Activated CD4-positive, alpha-beta memory T cell treated with anti-CD3 and anti-CD28 coated beads for 36 hours (primary cell): ENCODE data around the gene CFP. TPM values are rescaled to one million over a fixed set of nuclear protein-coding genes. Genes with fewer than 3 reads are reported as not detected.

ENCODE experiments used
- CTCF ChIA-PET: fragments of 350-600 bp; sonication (Branson Sonifier 250); formaldehyde crosslinking; loops from one replicate; lab custom pipeline; 2021; ENCODE audit warnings: antibody characterized with exemption, inconsistent platforms; lab: Charles Lee
- POLR2A ChIA-PET: fragments of 350-600 bp; sonication (Branson Sonifier 250); formaldehyde crosslinking; loops from one replicate; lab custom pipeline; 2021; ENCODE audit warnings: antibody characterized with exemption; lab: Charles Lee
- DNase-seq: peaks from one replicate; pipeline ENCODE4 v3.0.0-alpha.2; 2020
- H3K27ac Mint-ChIP-seq: one replicate; pipeline ENCODE4 v1.8.0; 2021; ENCODE audit warnings: mixed read lengths
- H3K27me3 Mint-ChIP-seq: one replicate; pipeline ENCODE4 v1.8.0; 2021; ENCODE audit warnings: mixed read lengths
- H3K36me3 Mint-ChIP-seq: one replicate; pipeline ENCODE4 v1.8.0; 2021; ENCODE audit warnings: mixed read lengths
- H3K4me1 Mint-ChIP-seq: one replicate; pipeline ENCODE4 v1.8.0; 2021; ENCODE audit warnings: low read depth, mixed read lengths
- H3K4me3 Mint-ChIP-seq: one replicate; pipeline ENCODE4 v1.8.0; 2021; ENCODE audit warnings: mild to moderate bottlenecking, mixed read lengths
- H3K9me3 Mint-ChIP-seq: one replicate; pipeline ENCODE4 v1.8.0; 2021; ENCODE audit warnings: mixed read lengths
- intact Hi-C: fragments of 100-400 bp; cut with micrococcal nuclease; formaldehyde crosslinking; loops from one replicate; pipeline ENCODE4 v1.15.1; 2023
- microRNA-seq: library from miRNA; unstranded; fragments of <30 nt; microRNA quantifications from one replicate; pipeline ENCODE4 v1.2.0, GENCODE V29; 2022; ENCODE audit warnings: borderline number of aligned reads, borderline microRNAs expressed, borderline replicate concordance
- total RNA-seq, 2 experiments: library from RNA; stranded (reverse); gene quantifications; one replicate each; pipeline ENCODE4 v1.2.3, GENCODE V29; 2021

The CFP gene
- total RNA-seq, 2 experiments from 2014 or later = 3.4 to 4.4 TPM

GRCh38 chrX:47578692-47579091, 51.0 kb downstream of the CFP start:
- Mint-ChIP-seq H3K36me3 (peaks cover 1% of the 10 kb centered on the region), H3K9me3 (no peaks in the 10 kb centered on the region), H3K27me3 (no peaks in the 10 kb centered on the region), H3K4me1 (peaks cover 38% of the 10 kb centered on the region), H3K4me3 (no peak overlapping the region), H3K27ac (no peak overlapping the region)
- POLR2A ChIA-PET = no interaction called here
- CTCF ChIA-PET = no interaction called here
- DNase-seq = no peak
- intact Hi-C loops = loop anchor here (1.0 kb wide), 1 partner anchor 17 kb away; the partner anchor contains the start of gene ARAF

DNA sequence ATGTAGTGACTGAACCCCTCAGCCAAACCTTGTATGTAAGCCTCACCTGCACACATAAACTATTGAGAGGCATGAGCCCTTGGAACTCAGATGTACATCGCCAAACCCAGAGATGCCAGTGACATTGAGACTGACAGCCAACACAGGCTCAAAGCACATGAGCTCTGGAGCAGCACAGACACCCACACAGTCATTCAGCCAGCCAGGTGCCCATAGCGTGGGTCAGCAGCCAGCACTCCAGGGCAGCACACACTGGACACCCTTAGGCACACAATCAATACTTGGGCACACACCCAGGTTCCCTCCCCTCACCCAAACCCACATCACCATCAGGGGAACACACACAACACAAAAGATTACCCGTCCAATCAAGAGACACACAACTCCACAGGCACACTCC, 51.8 kb downstream of the CFP start:
- Mint-ChIP-seq H3K27me3 (no peaks in the 10 kb centered on the region), H3K9me3 (no peaks in the 10 kb centered on the region), H3K4me1 (peaks cover 40% of the 10 kb centered on the region), H3K27ac (no peak overlapping the region), H3K4me3 (no peak overlapping the region), H3K36me3 (no peaks in the 10 kb centered on the region)
- ChIA-PET POLR2A (no interaction called here), CTCF (no interaction called here)
- intact Hi-C loops = no loop called here
- DNase-seq = no peak

DNA sequence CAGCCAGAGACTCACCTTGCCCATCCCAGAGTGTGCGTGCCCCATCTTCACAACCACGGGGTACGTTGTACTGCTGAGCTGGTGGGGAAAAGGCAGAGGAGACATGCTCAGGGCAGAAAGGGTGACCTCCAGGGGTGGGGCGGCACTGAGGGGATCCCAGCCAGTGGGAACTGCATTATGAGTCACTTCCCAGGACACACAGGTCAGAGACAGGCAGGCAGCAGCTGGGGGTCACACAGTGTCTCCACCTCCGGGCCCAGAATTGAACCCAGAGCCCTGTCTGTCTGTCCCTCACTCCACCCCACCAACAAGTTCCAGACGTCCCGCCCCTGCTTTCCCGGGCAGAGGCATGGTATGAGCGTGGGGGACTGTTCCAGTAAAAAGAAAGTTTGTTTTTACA, 52.3 kb downstream of the CFP start:
- intact Hi-C loops = no loop called here
- no peak for DNase-seq
- no peaks in the 10 kb centered on the region for H3K9me3 Mint-ChIP-seq
- no peak overlapping the region for H3K4me3 Mint-ChIP-seq
- ChIA-PET CTCF (no interaction called here), POLR2A (no interaction called here)
- no peaks in the 10 kb centered on the region for H3K27me3 Mint-ChIP-seq
- H3K27ac Mint-ChIP-seq = no peak overlapping the region
- H3K4me1 Mint-ChIP-seq = peaks cover 40% of the 10 kb centered on the region
- H3K36me3 Mint-ChIP-seq = no peaks in the 10 kb centered on the region

DNA sequence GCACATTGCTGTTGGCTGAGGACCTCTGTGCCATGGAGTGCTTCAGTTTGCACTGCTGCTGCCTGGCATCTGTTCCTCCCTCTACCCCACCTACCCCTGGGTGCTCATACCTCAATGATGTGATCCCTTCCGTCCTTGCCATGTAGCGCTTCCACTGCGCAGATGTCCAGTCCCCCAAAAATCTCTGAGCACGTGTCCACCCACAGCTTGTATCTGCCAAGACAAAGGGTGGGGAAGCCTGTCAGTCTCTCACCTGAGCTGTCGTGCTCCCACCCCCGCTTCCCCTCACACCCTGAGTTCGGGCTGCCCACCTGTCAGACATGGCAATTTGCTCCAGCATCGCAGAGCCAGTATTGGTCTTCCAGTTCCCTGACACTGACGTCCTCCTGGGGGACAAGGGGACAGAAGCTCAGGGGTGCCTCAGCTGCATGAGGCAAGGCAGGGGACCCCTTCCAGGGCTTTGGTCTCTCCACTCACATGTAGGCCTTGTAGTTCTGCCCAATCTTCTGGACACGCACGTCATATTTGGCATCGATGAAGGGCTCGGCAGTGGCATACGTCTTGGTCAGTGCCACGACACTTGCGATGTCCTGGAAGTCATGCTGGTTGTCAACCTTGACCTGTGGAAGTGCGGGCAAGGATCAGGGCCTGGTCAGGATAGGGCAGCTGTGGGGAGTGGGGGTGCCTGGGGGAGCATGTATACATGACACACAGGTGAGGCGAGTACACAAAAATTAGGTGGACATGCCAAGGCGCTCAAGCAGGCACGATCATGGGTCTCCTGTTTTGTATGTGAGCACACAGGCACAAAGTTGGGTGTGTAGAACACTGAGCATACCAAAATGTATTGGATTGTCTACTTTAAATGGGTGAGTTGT, 53.5 kb downstream of the CFP start:
- DNase-seq = no peak
- intact Hi-C loops = no loop called here
- Mint-ChIP-seq H3K27me3 (no peaks in the 10 kb centered on the region), H3K36me3 (peaks cover 6% of the 10 kb centered on the region), H3K27ac (no peak overlapping the region), H3K9me3 (no peaks in the 10 kb centered on the region), H3K4me3 (no peak overlapping the region), H3K4me1 (peaks cover 31% of the 10 kb centered on the region)
- CTCF ChIA-PET = no interaction called here
- POLR2A ChIA-PET = no interaction called here

GRCh38 chrX:47574547-47575301, 55.0 kb downstream of the CFP start:
- no peak overlapping the region for H3K27ac Mint-ChIP-seq
- DNase-seq = no peak
- no peak overlapping the region for H3K4me3 Mint-ChIP-seq
- ChIA-PET POLR2A (no interaction called here), CTCF (no interaction called here)
- H3K36me3 Mint-ChIP-seq = peaks cover 16% of the 10 kb centered on the region
- peaks cover 27% of the 10 kb centered on the region for H3K4me1 Mint-ChIP-seq
- no peaks in the 10 kb centered on the region for H3K27me3 Mint-ChIP-seq
- no peaks in the 10 kb centered on the region for H3K9me3 Mint-ChIP-seq
- intact Hi-C loops = no loop called here

DNA sequence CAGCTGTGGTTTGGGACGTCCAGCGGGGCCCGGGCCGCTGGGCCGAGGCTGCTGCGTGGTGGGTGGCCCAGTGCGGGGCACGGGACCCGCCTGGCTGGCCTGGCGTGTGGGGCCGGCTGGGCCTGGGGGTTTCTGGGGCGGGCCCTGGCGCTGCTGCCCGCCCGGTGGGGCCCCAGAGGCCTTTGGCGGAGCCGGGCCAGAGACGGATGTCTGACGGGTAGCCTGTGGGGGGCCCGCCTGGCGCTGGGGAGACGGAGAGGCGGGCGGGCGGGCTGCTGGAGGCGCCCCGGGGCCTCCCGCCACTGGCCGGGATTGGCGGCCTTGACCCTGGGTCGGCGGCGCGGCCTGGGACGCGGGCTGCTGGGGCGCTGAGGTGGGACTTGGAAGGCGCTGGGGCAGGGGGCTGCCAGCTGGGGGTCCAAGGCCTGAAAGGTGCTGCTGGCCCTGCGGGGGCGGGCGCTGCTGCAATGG, 55.6 kb downstream of the CFP start:
- intact Hi-C loops = no loop called here
- peaks cover 21% of the 10 kb centered on the region for H3K36me3 Mint-ChIP-seq
- H3K27ac Mint-ChIP-seq = no peak overlapping the region
- no peak overlapping the region for H3K4me3 Mint-ChIP-seq
- H3K9me3 Mint-ChIP-seq = no peaks in the 10 kb centered on the region
- ChIA-PET CTCF (no interaction called here), POLR2A (no interaction called here)
- no peaks in the 10 kb centered on the region for H3K27me3 Mint-ChIP-seq
- peaks cover 22% of the 10 kb centered on the region for H3K4me1 Mint-ChIP-seq
- DNase-seq = no peak

DNA sequence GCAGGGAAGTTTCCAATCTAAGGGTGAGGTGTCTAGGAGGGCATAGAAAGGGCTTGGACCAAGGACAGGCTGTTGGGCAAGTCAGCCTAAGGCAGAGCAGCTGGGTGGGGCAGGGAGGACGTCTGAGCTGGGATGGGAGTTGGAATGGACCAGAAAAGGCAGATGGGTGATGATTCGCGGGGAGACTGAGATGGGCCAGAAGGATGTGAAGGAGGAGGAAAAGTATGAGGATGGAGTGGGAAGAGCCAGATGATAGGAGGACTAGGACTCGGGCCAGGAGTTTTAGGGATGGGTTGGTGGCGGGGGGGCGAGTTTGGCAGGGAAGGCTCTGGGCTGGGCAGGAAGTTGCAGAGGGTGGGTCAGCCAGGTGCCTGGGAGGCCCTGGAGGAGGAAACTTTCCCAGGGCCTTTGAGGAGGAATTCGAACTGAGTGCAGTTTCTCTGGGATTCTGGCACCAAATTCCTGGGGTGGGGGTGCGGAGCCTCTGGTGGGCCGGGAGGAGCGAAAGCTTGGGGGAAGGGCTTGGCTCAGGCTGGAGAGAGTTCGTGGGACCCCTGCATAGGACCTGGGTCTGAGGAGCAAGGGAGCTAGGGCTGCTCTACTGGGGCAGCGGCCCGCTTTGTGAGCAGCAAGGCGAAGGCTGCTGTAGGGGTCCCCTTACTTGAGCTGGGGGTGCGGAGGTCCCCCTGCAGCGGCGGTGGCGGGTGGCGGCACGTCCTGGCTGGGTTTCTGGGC, 56.2 kb downstream of the CFP start:
- no peaks in the 10 kb centered on the region for H3K27me3 Mint-ChIP-seq
- intact Hi-C loops = no loop called here
- H3K4me3 Mint-ChIP-seq = no peak overlapping the region
- POLR2A ChIA-PET = no interaction called here
- no peak for DNase-seq
- H3K36me3 Mint-ChIP-seq = peaks cover 23% of the 10 kb centered on the region
- H3K27ac Mint-ChIP-seq = no peak overlapping the region
- H3K9me3 Mint-ChIP-seq = no peaks in the 10 kb centered on the region
- CTCF ChIA-PET = no interaction called here
- H3K4me1 Mint-ChIP-seq = peaks cover 18% of the 10 kb centered on the region

Small RNA genes within 50 kb of the gene (microRNA-seq; reads per million reads assigned to microRNA genes)
- gene MIR4769 = not detected

Other genes with a start within 250 kb of the CFP start
- 1 to 10 TPM; 8.4 to 8.7 TPM for gene ZNF41, start 146.7 kb downstream of the CFP start, total RNA-seq
- gene ARAF, start 68.7 kb downstream of the CFP start, total RNA-seq = 10 to 100 TPM; 66.4 to 68.6 TPM
- gene TIMP1, start 47.5 kb downstream of the CFP start, total RNA-seq = 10 to 100 TPM; 85.6 to 92.8 TPM
- gene SYN1, start 10.1 kb downstream of the CFP start, total RNA-seq = 1 to 10 TPM in 1 of 2 experiments, under 1 TPM in 1; 0.83 to 1.3 TPM
- gene ELK1, start 20.6 kb upstream of the CFP start, total RNA-seq = 10 to 100 TPM; 93.6 to 95.3 TPM
- gene UXT, start 29.2 kb upstream of the CFP start, total RNA-seq = 100 to 1,000 TPM; 198 to 210 TPM
- gene ZNF81, start 207.0 kb upstream of the CFP start, total RNA-seq = 1 to 10 TPM; 6.0 to 7.2 TPM